Esophagus (tissue), 2 donors: Measurements from ENCODE around the gene VTI1A. TPM values are rescaled to one million over a fixed set of nuclear protein-coding genes. Genes with fewer than 3 reads are reported as not detected.

Experiments
- H3K27ac ChIP-seq, 2 donors: one replicate each; pipeline ENCODE4 v1.5.1; 2013; ENCODE audit warnings: low read depth in 2 of 2, mild to moderate bottlenecking in 2 of 2, inconsistent platforms in 1 of 2, low read length in 1 of 2, moderate library complexity in 1 of 2
- H3K27me3 ChIP-seq, 2 donors: one replicate each; pipeline ENCODE4 v1.6.1; 2013; ENCODE audit warnings: low read length in 2 of 2, control low read depth in 1 of 2, mild to moderate bottlenecking in 1 of 2; ENCODE audit not compliant: insufficient read depth in 2 of 2, control insufficient read depth in 1 of 2
- H3K36me3 ChIP-seq, 2 donors: one replicate each; pipeline ENCODE4 v1.6.1; 2013; ENCODE audit warnings: low read length in 1 of 2; ENCODE audit not compliant: control insufficient read depth in 2 of 2, insufficient read depth in 2 of 2
- H3K4me1 ChIP-seq, 2 donors: one replicate each; pipeline ENCODE4 v1.6.1; 2013; ENCODE audit warnings: low read length in 1 of 2; ENCODE audit not compliant: control insufficient read depth in 2 of 2, insufficient read depth in 2 of 2
- H3K4me3 ChIP-seq, 2 donors: one replicate each; pipeline ENCODE4 v1.5.1; 2013; ENCODE audit warnings: low read length in 2 of 2, mild to moderate bottlenecking in 2 of 2, low read depth in 1 of 2, moderate library complexity in 1 of 2
- H3K9me3 ChIP-seq, 2 donors: one replicate each; pipeline ENCODE4 v1.6.1; 2013; ENCODE audit warnings: mild to moderate bottlenecking in 2 of 2, low read depth in 1 of 2, low read length in 1 of 2, moderate library complexity in 1 of 2; ENCODE audit not compliant: control insufficient read depth in 2 of 2, insufficient read depth in 1 of 2
- WGBS, 2 donors: extraction: QIAGEN DNeasy Blood & Tissue Kit; methylation state at CpG; one replicate each; pipeline ENCODE4 v1.1.7; 2013; 5-methylcytosine and 5-hydroxymethylcytosine counted together
- polyA plus RNA-seq, 2 donors: library from polyadenylated mRNA; stranded (reverse); fragments of 200-250 nt; gene quantifications; one replicate each; pipeline ENCODE4 v1.2.3, GENCODE V29; 2013
- donor health status: healthy with polysubstance abuse.
- donor health status: Bipolar disorder and iron deficiency.

The VTI1A gene
- polyA plus RNA-seq, 2 donors, result 10.6 to 11.5 TPM

GRCh38 chr10:112548535-112549276, 101.7 kb downstream of the VTI1A start:
- WGBS, 2 donors, result 95% methylated on average over 8 of the region's 8 CpGs
- H3K4me3 ChIP-seq, result no peak overlapping the region
- H3K4me1 ChIP-seq, result no peaks in the 10 kb centered on the region
- H3K9me3 ChIP-seq, result no peaks in the 10 kb centered on the region
- no peaks in the 10 kb centered on the region for H3K27me3 ChIP-seq
- no peaks in the 10 kb centered on the region for H3K36me3 ChIP-seq
- no peak overlapping the region for H3K27ac ChIP-seq

DNA sequence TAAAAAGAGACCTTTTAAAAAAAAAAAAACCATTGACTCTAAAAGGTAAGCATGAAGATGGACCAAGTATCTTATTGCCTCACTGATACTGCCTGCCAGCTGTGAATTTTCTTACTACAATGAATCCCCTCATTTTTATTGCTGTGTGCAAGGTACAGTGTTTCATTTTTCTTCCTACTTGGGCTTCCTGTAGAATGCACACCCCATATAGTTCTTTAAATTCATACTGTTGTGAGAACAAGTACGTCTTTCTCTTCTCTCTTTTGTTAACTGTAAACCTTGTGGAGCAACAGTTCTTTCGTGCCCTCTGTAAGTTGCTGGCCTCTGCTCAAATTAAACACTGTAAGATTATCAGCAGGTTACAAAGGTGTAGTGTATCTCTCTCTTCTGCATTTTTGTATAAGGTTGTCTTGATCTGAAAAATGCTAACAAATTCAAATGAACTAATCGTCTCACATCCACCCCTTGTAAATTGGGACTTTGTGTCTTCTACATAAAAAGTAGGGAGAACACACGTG, 105.6 kb downstream of the VTI1A start:
- no peak overlapping the region for H3K27ac ChIP-seq
- no peaks in the 10 kb centered on the region for H3K27me3 ChIP-seq
- no peaks in the 10 kb centered on the region for H3K36me3 ChIP-seq
- no peaks in the 10 kb centered on the region for H3K9me3 ChIP-seq
- 63 to 70% methylated on average over 4 of the region's 4 CpGs for WGBS, 2 donors
- H3K4me3 ChIP-seq, result no peak overlapping the region
- H3K4me1 ChIP-seq, result no peaks in the 10 kb centered on the region

- no peaks in the 10 kb centered on the region for H3K4me1 ChIP-seq
- H3K9me3 ChIP-seq, result no peaks in the 10 kb centered on the region
- no peak overlapping the region for H3K4me3 ChIP-seq
- no peak overlapping the region for H3K27ac ChIP-seq
- H3K27me3 ChIP-seq, result no peaks in the 10 kb centered on the region
- 93 to 95% methylated on average over 3 of the region's 3 CpGs for WGBS, 2 donors
- no peaks in the 10 kb centered on the region for H3K36me3 ChIP-seq
Observed at GRCh38 chr10:112553315-112553714, 106.3 kb downstream of the VTI1A start.

GRCh38 chr10:112554263-112554662, 107.2 kb downstream of the VTI1A start:
- Histone ChIP-seq H3K9me3 (no peaks in the 10 kb centered on the region), H3K36me3 (no peaks in the 10 kb centered on the region), H3K27me3 (no peaks in the 10 kb centered on the region), H3K4me1 (no peaks in the 10 kb centered on the region), H3K4me3 (no peak overlapping the region), H3K27ac (no peak overlapping the region)

DNA sequence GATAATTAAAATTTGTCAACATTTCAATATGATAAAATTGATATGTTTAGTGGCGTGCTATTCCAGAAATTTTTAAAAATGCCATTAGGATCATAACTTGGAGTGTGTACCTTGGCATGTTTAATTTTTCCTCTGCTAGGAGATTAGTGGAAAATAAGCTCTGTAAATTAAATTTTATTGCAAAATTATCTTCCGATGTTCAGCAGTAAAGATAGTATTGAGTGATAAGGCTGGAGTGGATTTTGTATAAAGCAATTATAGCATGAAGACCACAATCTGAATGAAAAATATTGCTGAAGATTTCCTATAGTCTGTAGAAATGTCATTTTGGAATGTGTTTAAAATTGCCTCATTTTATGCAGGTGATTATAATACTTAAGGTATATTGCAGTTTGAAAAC, 110.2 kb downstream of the VTI1A start:
- H3K27me3 ChIP-seq, result no peaks in the 10 kb centered on the region
- no peaks in the 10 kb centered on the region for H3K36me3 ChIP-seq
- no peaks in the 10 kb centered on the region for H3K9me3 ChIP-seq
- H3K4me1 ChIP-seq, result no peaks in the 10 kb centered on the region
- H3K4me3 ChIP-seq, result no peak overlapping the region
- 89 to 98% methylated on average over 2 of the region's 2 CpGs for WGBS, 2 donors
- H3K27ac ChIP-seq, result no peak overlapping the region

DNA sequence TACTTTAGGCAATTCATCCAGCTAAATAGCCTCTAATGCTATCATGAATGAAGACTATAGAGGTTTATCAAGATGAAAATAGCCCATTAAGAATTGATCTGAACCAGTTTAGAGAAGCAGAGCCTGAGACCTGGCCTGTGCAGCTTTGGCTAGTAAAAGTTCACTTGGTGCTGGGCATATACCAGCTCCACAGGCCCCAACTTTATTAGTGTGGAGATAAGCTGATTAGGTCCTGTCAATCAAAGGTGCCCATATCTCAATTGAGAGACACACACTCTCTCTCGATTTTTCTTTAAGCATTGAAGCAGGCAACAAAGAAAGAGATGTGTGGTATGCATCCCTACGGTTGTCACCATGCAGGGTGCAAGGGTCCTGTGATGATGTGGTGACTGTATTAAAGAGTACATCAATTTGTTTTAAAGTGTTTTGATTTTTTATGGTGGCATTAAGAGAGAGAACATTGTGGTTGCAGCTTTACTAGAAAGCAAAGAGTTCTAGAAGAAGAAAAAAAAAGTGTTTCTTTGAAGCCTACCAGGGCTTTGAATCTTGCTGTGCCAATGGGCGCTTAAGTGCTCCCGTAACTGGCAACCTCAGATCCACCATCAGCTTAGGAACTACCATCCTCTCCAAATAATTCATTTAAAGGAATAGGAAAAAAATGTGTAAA, 111.6 kb downstream of the VTI1A start:
- Histone ChIP-seq H3K9me3 (no peaks in the 10 kb centered on the region), H3K4me3 (no peak overlapping the region), H3K27me3 (no peaks in the 10 kb centered on the region), H3K36me3 (no peaks in the 10 kb centered on the region), H3K27ac (no peak overlapping the region), H3K4me1 (no peaks in the 10 kb centered on the region)
- WGBS, 2 donors, result 81 to 87% methylated on average over 4 of the region's 4 CpGs

DNA sequence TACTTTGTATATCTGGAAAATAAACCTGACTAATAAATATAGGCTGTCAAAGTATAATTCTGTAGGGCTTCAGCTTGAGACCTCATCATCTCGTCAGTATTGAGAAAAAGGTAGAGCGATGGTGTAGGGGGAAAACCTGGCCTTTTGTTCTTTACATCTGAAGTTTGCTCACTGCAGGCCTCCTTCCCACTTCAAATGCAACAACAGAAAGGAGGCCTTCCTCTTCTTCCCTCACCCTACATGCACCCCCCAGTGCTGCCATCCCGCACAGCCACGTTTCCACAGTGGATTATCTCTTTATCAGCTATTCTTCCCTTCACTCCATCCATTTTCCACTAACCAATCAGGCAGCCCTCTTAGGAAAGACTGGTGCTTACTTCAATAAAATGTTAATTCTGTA, 112.3 kb downstream of the VTI1A start:
- Histone ChIP-seq H3K27me3 (no peaks in the 10 kb centered on the region), H3K9me3 (no peaks in the 10 kb centered on the region)

GRCh38 chr10:112562122-112562521, 115.1 kb downstream of the VTI1A start:
- Histone ChIP-seq H3K36me3 (no peaks in the 10 kb centered on the region), H3K4me3 (no peak overlapping the region), H3K27me3 (no peaks in the 10 kb centered on the region), H3K4me1 (no peaks in the 10 kb centered on the region), H3K27ac (no peak overlapping the region), H3K9me3 (no peaks in the 10 kb centered on the region)
- 83 to 87% methylated on average over 3 of the region's 3 CpGs for WGBS, 2 donors

More for the DNA sequence above, 112.3 kb downstream of the VTI1A start:
- no peak overlapping the region for H3K27ac ChIP-seq
- H3K36me3 ChIP-seq, result no peaks in the 10 kb centered on the region
- WGBS, 2 donors, result 92 to 96% methylated on average over 4 of the region's 4 CpGs
- no peaks in the 10 kb centered on the region for H3K4me1 ChIP-seq
- H3K4me3 ChIP-seq, result no peak overlapping the region

- H3K27ac ChIP-seq, result no peak overlapping the region
- H3K27me3 ChIP-seq, result no peaks in the 10 kb centered on the region
- H3K4me3 ChIP-seq, result no peak overlapping the region
- 88 to 94% methylated on average over 16 of the region's 16 CpGs for WGBS, 2 donors
- H3K9me3 ChIP-seq, result no peaks in the 10 kb centered on the region
- no peaks in the 10 kb centered on the region for H3K36me3 ChIP-seq
- no peaks in the 10 kb centered on the region for H3K4me1 ChIP-seq
Observed at GRCh38 chr10:112562809-112563663, 116.0 kb downstream of the VTI1A start.
